HG02610 (cell line): ENCODE results near the gene NSUN5.
"Not testable (repeated sequence)": the region's sequence is repeated elsewhere in the genome, so short reads cannot be mapped to it uniquely, and the experiment has no call there.

Experiments
- ATAC-seq: cut with Tn5 transposase; IDR thresholded peaks from one replicate; pipeline ENCODE4 v1.9.1; 2021; ENCODE audit warnings: mild to moderate bottlenecking, moderate library complexity; ENCODE audit not compliant: unreplicated experiment

The NSUN5 gene

DNA sequence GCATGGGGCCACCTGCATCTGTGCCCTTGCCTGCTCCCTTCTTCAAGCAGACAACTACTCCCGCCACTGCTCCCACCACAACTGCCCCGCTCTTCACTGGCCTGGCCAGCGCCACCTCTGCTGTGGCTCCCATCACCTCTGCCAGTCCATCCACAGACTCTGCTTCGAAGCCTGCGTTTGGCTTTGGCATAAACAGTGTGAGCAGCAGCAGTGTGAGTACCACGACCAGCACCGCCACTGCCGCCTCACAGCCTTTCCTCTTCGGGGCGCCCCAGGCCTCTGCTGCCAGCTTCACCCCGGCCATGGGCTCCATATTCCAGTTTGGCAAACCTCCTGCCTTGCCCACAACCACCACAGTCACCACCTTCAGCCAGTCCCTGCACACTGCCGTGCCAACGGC is 11.4 kb downstream of the NSUN5 start:
- ATAC-seq = not testable (repeated sequence)

DNA sequence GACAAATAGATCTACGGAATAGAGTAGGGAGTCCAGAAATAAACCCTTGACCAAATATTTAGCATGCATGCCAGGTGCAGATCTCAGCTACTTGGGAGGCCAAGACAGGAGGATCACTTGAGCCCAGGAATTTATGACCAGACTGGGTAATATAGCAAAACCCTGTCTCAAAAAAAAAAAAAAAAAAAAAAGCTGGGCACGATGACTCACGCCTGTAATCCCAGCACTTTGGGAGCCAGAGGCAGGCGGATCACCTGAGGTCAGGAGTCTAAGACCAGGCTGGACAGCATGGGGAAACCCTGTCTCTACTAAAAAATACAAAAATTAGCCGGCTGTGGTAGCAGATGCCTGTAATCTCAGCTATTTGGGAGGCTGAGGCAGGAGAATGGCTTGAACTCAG is 31.4 kb downstream of the NSUN5 start:
- ATAC-seq = not testable (repeated sequence)

DNA sequence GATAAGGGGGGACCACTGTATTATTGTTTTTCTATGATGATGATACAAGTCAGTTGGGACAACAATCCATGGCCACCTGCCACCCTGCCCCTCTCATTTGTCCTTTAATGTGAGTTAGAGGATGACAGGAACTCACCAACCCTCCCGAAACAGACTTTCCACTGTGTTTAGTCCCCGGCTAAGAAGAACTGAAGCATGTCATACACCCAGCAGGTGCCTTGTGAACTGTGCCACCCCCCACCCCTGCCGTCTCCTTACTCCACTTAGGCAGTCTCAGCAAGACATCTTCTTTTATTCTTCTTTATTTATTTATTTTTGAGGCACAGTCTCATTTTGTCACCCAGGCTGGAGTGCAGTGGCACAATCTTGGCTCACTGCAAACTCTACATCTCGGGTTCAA is 40.8 kb downstream of the NSUN5 start:
- ATAC-seq = not testable (repeated sequence)

DNA sequence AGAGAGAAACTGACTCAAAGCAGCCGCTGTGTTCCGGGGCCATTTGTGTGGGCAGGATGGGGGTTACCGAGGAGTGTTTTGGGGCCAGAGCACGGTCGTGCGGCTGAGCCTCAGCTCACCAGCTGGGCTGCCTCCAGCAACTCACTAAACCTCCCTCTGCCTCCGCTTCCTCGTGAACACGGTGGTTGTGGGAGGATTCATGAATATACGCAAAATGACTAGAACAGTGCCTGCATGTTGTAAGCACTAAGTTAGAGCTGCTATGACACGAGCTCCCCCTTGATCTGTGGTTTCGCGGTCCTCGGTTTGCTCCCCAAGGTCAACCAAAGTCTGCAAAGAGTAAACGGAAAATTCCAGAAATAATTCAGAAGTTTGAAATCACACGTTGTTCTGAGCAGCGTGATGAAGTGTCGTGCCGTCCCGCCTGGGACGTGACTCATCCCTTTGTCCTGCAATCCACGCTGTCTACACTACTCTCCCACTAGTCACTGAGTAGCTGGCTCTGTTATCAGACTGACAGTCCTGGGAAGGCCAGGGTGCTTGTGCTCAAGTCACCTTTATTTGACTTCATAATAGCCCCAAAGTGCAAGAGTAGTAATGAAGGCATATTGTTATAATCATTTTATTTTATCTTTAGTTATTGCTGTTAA is 41.8 kb downstream of the NSUN5 start:
- ATAC-seq = peak; percentile 84

DNA sequence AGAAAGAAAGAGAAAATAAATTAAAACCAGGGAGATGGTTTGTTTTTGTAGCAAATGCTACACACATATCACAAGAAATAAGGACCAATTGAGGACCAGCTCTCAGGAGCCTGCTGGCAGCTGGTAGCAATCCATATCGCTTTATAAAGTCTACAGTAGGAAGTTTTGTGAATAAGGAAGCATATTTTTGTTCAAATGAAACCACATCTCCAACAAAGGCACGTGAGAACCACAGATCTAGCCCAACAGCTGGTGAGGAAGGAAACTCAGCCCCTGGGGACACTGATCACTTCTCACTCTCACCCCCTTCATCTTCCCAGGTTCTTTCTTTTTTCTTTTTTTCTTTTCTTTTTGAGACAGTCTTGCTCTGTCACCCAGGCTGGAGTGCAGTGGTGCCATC is 46.2 kb downstream of the NSUN5 start:
- ATAC-seq = peak; percentile 35
